C4-2B (cell line): ENCODE results near the gene MYMK.

Experiments used
- ZFX ChIP-seq: fragments of 450-650 bp; IDR thresholded peaks from 2 replicates; pipeline ENCODE4 v1.6.1; 2017
- TF ChIP-seq, protein P1 (sequence below): fragments of 450-650 bp; conservative IDR thresholded peaks from 2 replicates; pipeline ENCODE4 v1.5.1; 2017; ENCODE audit warnings: mild to moderate bottlenecking

DNA sequence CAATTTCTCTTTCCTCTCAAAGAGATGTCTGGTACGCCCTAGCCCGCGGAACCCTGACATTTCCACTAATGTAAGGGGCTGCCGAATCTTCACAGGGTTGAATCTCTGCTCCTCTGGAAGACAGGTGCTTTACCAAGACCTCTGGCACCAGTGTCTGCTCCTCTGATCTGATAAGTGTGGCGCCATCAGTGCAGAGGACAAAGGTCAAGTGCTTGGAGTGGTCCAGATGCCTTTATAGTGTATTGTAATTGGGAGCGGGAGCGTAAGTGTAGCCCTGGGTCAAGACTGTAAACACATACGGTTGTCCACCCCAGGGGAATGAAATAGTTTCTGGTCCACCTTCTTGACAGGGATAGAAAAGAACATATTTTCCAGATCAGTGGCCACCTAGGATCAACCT is 27.5 kb upstream of the MYMK start:
- TF ChIP-seq, protein P1, sequence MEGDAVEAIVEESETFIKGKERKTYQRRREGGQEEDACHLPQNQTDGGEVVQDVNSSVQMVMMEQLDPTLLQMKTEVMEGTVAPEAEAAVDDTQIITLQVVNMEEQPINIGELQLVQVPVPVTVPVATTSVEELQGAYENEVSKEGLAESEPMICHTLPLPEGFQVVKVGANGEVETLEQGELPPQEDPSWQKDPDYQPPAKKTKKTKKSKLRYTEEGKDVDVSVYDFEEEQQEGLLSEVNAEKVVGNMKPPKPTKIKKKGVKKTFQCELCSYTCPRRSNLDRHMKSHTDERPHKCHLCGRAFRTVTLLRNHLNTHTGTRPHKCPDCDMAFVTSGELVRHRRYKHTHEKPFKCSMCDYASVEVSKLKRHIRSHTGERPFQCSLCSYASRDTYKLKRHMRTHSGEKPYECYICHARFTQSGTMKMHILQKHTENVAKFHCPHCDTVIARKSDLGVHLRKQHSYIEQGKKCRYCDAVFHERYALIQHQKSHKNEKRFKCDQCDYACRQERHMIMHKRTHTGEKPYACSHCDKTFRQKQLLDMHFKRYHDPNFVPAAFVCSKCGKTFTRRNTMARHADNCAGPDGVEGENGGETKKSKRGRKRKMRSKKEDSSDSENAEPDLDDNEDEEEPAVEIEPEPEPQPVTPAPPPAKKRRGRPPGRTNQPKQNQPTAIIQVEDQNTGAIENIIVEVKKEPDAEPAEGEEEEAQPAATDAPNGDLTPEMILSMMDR, result no peak
- TF ChIP-seq ZFX, result no peak
